Suppressor macrophage treated with lipopolysaccharide for 4 hours (primary cell): ENCODE results near the gene TEX48.

Experiments
- DNase-seq: peaks from one replicate; pipeline ENCODE4 v3.0.0-alpha.2; 2020

TEX48 gene

GRCh38 chr9:114619191-114619761, 62.7 kb downstream of the TEX48 start:
- peak; percentile 82 for DNase-seq

GRCh38 chr9:114616684-114617520, 65.1 kb downstream of the TEX48 start:
- peak; percentile 94 for DNase-seq
